HG02759 (cell line): ENCODE data around the gene MYPN.
"Not testable (repeated sequence)": the region's sequence is repeated elsewhere in the genome, so short reads cannot be mapped to it uniquely, and the experiment has no call there.

ENCODE experiments used
- ATAC-seq: cut with Tn5 transposase; IDR thresholded peaks from one replicate; pipeline ENCODE4 v1.9.1; 2021; ENCODE audit warnings: mild to moderate bottlenecking, moderate library complexity; ENCODE audit not compliant: unreplicated experiment

MYPN gene

GRCh38 chr10:68221196-68221595, 111.9 kb downstream of the MYPN start:
- ATAC-seq = no peak

- no peak for ATAC-seq
These were observed 113.1 kb downstream of the MYPN start for GRCh38 chr10:68222391-68222790.

GRCh38 chr10:68223535-68224165, 114.4 kb downstream of the MYPN start:
- ATAC-seq = no peak

- no peak for ATAC-seq
These were observed 115.5 kb downstream of the MYPN start for GRCh38 chr10:68224810-68225209.

GRCh38 chr10:68230268-68230667, 121.0 kb downstream of the MYPN start:
- ATAC-seq = no peak

GRCh38 chr10:68231106-68231816, 122.0 kb downstream of the MYPN start:
- peak; percentile 97 for ATAC-seq

GRCh38 chr10:68231817-68232251, 122.5 kb downstream of the MYPN start, which contains the start of gene ATOH7:
ATOH7 (minus strand) TSS chr10:68232113; CDS start chr10:68231677, 436 bp downstream.
- no peak for ATAC-seq

GRCh38 chr10:68233046-68233445, 123.8 kb downstream of the MYPN start:
- ATAC-seq = no peak

- no peak for ATAC-seq
These were observed 125.8 kb downstream of the MYPN start for GRCh38 chr10:68235111-68235510.

GRCh38 chr10:68235581-68235980, 126.3 kb downstream of the MYPN start:
- ATAC-seq = no peak

GRCh38 chr10:68237173-68237572, 127.9 kb downstream of the MYPN start:
- no peak for ATAC-seq

- no peak for ATAC-seq
These were observed 129.1 kb downstream of the MYPN start for GRCh38 chr10:68238371-68238770.

- no peak for ATAC-seq
These were observed 129.8 kb downstream of the MYPN start for GRCh38 chr10:68239069-68239468.

GRCh38 chr10:68239596-68240150, 130.4 kb downstream of the MYPN start:
- ATAC-seq = no peak

GRCh38 chr10:68242051-68242450, 132.8 kb downstream of the MYPN start:
- no peak for ATAC-seq

- ATAC-seq = not testable (repeated sequence)
These were observed 137.1 kb downstream of the MYPN start for GRCh38 chr10:68246397-68246796.

- no peak for ATAC-seq
These were observed 138.6 kb downstream of the MYPN start for GRCh38 chr10:68247931-68248330.

- ATAC-seq = no peak
These were observed 140.0 kb downstream of the MYPN start for GRCh38 chr10:68249297-68249696.

- no peak for ATAC-seq
These were observed 141.9 kb downstream of the MYPN start for GRCh38 chr10:68251151-68251550.

- ATAC-seq = no peak
These were observed 142.6 kb downstream of the MYPN start for GRCh38 chr10:68251625-68252495.

GRCh38 chr10:68253346-68253745, 144.1 kb downstream of the MYPN start:
- ATAC-seq = no peak
